GM21619 (cell line): ENCODE measurements around the gene TXNDC5.

Source experiments
- ATAC-seq: cut with Tn5 transposase; IDR thresholded peaks from one replicate; pipeline ENCODE4 v1.9.1; 2021; ENCODE audit not compliant: unreplicated experiment

Gene TXNDC5

GRCh38 chr6:7910654-7911344 lies at the start of gene TXNDC5:
TSS of gene TXNDC5 (minus strand) at chr6:7910788. CDS start at chr6:7910776, 12 bp downstream.
- ATAC-seq = peak; percentile 67

- no peak for ATAC-seq
Observed at GRCh38 chr6:7960141-7960540, 49.6 kb upstream of the TXNDC5 start.

- ATAC-seq = no peak
Observed at GRCh38 chr6:7959453-7959852, 48.9 kb upstream of the TXNDC5 start.

GRCh38 chr6:7958464-7958863 lies 47.9 kb upstream of the TXNDC5 start:
- no peak for ATAC-seq

- ATAC-seq = no peak
Observed at GRCh38 chr6:7956257-7956656, 45.7 kb upstream of the TXNDC5 start.

GRCh38 chr6:7954477-7955200 lies 44.1 kb upstream of the TXNDC5 start:
- no peak for ATAC-seq

- no peak for ATAC-seq
Observed at GRCh38 chr6:7953753-7954152, 43.2 kb upstream of the TXNDC5 start.

- no peak for ATAC-seq
Observed at GRCh38 chr6:7939864-7940228, 29.3 kb upstream of the TXNDC5 start.

- no peak for ATAC-seq
Observed at GRCh38 chr6:7939184-7939863, 28.7 kb upstream of the TXNDC5 start.

- no peak for ATAC-seq
Observed at GRCh38 chr6:7938562-7939183, 28.1 kb upstream of the TXNDC5 start.

- peak; percentile 89 for ATAC-seq
Observed at GRCh38 chr6:7933794-7934193, 23.2 kb upstream of the TXNDC5 start.

GRCh38 chr6:7932625-7933024 lies 22.0 kb upstream of the TXNDC5 start:
- no peak for ATAC-seq

- no peak for ATAC-seq
Observed at GRCh38 chr6:7924867-7925266, 14.3 kb upstream of the TXNDC5 start.

- ATAC-seq = no peak
Observed at GRCh38 chr6:7922596-7922995, 12.0 kb upstream of the TXNDC5 start.

GRCh38 chr6:7921632-7922092 lies 11.1 kb upstream of the TXNDC5 start:
- ATAC-seq = no peak

- ATAC-seq = no peak
Observed at GRCh38 chr6:7921046-7921445, 10.5 kb upstream of the TXNDC5 start.

GRCh38 chr6:7920425-7920824 lies 9.8 kb upstream of the TXNDC5 start:
- no peak for ATAC-seq

GRCh38 chr6:7919871-7920270 lies 9.3 kb upstream of the TXNDC5 start:
- no peak for ATAC-seq

GRCh38 chr6:7918403-7918802 lies 7.8 kb upstream of the TXNDC5 start:
- no peak for ATAC-seq

- no peak for ATAC-seq
Observed at GRCh38 chr6:7917729-7918128, 7.1 kb upstream of the TXNDC5 start.

GRCh38 chr6:7916959-7917358 lies 6.4 kb upstream of the TXNDC5 start:
- ATAC-seq = peak; percentile 91
